Measurements from ENCODE around the gene GOLIM4.

GOLIM4 gene

DNA sequence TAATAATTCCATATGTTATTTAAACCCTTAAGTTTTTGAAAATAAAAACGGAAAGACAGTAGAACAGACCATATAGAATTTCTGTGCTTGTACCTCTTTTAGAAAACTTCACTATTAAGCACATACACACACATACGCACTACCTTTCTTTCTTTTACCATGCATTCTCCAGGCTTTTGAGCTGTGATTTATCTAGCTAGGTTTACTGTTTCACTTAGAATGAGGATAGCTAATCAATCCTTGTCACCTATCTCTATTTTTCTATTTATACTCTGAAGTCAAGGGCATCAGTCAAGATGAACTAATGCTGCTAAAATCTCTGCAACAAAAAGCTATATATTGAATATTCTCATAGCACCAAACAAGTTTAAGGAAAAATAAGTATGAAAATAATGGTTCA lies 43.2 kb downstream of the GOLIM4 start:
- Histone ChIP-seq H3K79me2 (ENCODE audit: low read length) (no peaks in the 10 kb centered on the region; the same call in 1 of the 2 replicates), H3K4me3 (ENCODE audit: low read length) (no peak overlapping the region)

DNA sequence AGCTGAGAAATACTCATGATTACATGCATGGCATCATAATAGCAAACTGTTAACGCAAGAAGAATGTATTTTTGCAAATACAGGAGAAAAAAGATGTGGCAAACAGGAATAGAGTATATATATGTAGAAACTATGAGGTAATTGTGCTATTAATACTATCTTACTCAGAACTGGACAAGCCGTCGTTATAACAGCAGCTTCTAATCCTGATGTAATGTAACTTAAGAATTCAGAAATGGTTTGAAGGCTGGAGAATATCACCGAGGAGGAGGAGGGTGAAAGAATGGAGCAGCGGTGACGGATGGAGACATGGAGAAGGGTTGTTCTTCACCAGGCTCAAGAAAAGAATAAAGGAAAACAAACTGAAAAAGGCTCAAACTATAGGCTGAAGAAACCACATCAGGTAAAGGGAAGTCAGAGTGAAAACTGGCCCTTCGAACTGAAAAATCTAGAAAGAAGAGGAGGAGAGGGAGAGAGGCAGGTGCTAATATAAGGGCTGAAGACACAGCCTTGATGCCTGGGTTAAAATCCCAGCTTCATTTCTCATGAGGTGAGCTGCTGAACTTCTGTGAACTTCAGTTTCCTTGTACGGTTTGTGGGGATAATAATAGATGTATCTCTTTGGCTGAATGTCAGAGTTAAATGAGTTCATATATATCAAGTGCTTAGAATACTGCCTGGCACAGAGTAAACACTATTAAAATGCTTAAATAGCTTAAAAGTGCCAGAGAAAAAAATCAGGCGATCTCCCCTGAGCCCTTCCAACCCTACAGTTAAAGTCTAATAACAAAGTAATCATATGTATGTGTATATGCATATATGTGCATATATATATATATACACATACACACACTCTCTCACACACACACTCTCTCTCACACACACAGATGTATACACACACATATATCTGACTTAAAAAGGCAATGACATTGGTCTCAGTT lies 43.9 kb downstream of the GOLIM4 start:
- no peaks in the 10 kb centered on the region for H3K9me3 ChIP-seq (ENCODE audit: insufficient read depth, low read length)
- H3K4me1 ChIP-seq (ENCODE audit: low read length) = peaks cover 15% of the 10 kb centered on the region
- no peak overlapping the region for H2AFZ ChIP-seq (ENCODE audit: low read depth, low read length)
- H3K27ac ChIP-seq (ENCODE audit: low read length) = no peak overlapping the region
- H3K36me3 ChIP-seq (replicated peaks; ENCODE audit: low read depth, low read length) = no peaks in the 10 kb centered on the region
- no peaks in the 10 kb centered on the region for H3K27me3 ChIP-seq (ENCODE audit: low read depth, low read length)
- peak overlapping the region; percentile 69 for H3K4me2 ChIP-seq (ENCODE audit: low read length)
- 0 out of 2 replicates have a peak overlapping the region, but pooled peaks have one; percentile 6 for H3K9ac ChIP-seq (ENCODE audit: low read length)
- H3K79me2 ChIP-seq (ENCODE audit: low read length) = no peaks in the 10 kb centered on the region; the same call in 1 of the 2 replicates
- no peak for TF ChIP-seq EZH2phosphoT487 (IDR thresholded peaks at IDR 0.05; ENCODE audit: low read depth)
- TF ChIP-seq, protein P1, sequence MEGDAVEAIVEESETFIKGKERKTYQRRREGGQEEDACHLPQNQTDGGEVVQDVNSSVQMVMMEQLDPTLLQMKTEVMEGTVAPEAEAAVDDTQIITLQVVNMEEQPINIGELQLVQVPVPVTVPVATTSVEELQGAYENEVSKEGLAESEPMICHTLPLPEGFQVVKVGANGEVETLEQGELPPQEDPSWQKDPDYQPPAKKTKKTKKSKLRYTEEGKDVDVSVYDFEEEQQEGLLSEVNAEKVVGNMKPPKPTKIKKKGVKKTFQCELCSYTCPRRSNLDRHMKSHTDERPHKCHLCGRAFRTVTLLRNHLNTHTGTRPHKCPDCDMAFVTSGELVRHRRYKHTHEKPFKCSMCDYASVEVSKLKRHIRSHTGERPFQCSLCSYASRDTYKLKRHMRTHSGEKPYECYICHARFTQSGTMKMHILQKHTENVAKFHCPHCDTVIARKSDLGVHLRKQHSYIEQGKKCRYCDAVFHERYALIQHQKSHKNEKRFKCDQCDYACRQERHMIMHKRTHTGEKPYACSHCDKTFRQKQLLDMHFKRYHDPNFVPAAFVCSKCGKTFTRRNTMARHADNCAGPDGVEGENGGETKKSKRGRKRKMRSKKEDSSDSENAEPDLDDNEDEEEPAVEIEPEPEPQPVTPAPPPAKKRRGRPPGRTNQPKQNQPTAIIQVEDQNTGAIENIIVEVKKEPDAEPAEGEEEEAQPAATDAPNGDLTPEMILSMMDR (IDR thresholded peaks at IDR 0.05; ENCODE audit: low read depth, low read length) = no peak
- peak overlapping the region; percentile 53 for H3K4me3 ChIP-seq (ENCODE audit: low read length)
- no peaks in the 10 kb centered on the region for H4K20me1 ChIP-seq (ENCODE audit: insufficient read depth, low read length)

More for the DNA sequence above, 43.2 kb downstream of the GOLIM4 start:
- Histone ChIP-seq H3K9me3 (ENCODE audit: insufficient read depth, low read length) (no peaks in the 10 kb centered on the region), H3K27ac (ENCODE audit: low read length) (no peak overlapping the region), H3K4me2 (ENCODE audit: low read length) (no peak overlapping the region), H3K4me1 (ENCODE audit: low read length) (peaks cover 15% of the 10 kb centered on the region), H3K9ac (ENCODE audit: low read length) (no peak overlapping the region), H3K36me3 (replicated peaks; ENCODE audit: low read depth, low read length) (no peaks in the 10 kb centered on the region), H4K20me1 (ENCODE audit: insufficient read depth, low read length) (no peaks in the 10 kb centered on the region), H2AFZ (ENCODE audit: low read depth, low read length) (no peak overlapping the region), H3K27me3 (ENCODE audit: low read depth, low read length) (no peaks in the 10 kb centered on the region)
- TF ChIP-seq EZH2phosphoT487 (IDR thresholded peaks at IDR 0.05; ENCODE audit: low read depth) = no peak
- TF ChIP-seq, protein P1 (IDR thresholded peaks at IDR 0.05; ENCODE audit: low read depth, low read length) = no peak

DNA sequence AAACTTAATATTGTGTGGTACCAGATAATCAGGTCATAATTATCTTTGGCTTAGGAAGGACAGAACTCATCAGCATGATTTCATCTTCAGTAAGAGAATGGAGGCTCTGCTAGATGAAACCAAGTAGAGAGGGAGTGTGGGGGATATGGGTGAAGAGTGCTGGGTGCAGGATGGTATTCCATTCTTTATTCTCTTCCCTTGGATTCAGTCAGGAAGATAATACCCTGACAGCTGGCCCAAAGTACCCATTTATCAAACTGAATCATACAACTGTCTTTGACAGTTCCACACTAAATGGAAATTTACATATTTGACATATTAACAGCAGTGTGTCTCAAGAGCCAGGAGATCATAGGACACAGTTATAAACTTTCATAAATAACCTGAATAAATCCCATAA lies 44.7 kb downstream of the GOLIM4 start:
- TF ChIP-seq, protein P1 (IDR thresholded peaks at IDR 0.05; ENCODE audit: low read depth, low read length) = no peak
- no peak for TF ChIP-seq EZH2phosphoT487 (IDR thresholded peaks at IDR 0.05; ENCODE audit: low read depth)
- Histone ChIP-seq H2AFZ (ENCODE audit: low read depth, low read length) (no peak overlapping the region), H3K9me3 (ENCODE audit: insufficient read depth, low read length) (no peaks in the 10 kb centered on the region), H3K4me1 (ENCODE audit: low read length) (peaks cover 15% of the 10 kb centered on the region), H3K79me2 (ENCODE audit: low read length) (no peaks in the 10 kb centered on the region; the same call in 1 of the 2 replicates), H3K4me3 (ENCODE audit: low read length) (no peak overlapping the region), H3K9ac (ENCODE audit: low read length) (no peak overlapping the region), H4K20me1 (ENCODE audit: insufficient read depth, low read length) (no peaks in the 10 kb centered on the region), H3K36me3 (replicated peaks; ENCODE audit: low read depth, low read length) (no peaks in the 10 kb centered on the region), H3K27me3 (ENCODE audit: low read depth, low read length) (no peaks in the 10 kb centered on the region), H3K27ac (ENCODE audit: low read length) (no peak overlapping the region), H3K4me2 (ENCODE audit: low read length) (peak overlapping the region; percentile 69)

DNA sequence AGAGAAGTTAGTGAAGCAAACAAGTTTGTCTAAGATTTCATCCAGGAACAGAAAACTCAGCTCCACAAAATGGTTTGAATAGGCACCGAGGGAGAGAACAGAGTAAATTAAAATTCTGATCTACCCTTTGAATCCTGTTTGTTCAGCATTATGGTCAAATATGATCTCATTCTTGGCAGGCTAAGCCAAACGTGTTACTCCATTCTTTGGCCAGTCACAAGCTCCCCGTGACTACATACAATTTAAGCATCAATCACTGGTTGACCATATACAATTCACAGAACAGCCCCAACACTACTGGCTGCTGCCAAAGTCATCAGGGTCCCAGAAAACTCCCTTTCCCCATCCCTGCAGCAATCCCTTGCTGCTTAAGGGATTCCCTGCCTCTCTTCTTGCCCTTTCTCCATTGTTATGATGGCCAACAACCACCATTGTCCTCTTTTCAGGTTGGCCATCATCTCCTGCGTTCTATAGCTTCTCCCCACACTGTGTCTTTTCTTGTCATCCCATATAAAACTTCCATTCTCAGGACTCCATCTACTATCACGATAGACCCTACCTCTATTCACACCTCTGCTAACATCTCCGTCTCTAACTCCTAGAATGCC lies 46.3 kb downstream of the GOLIM4 start:
- H2AFZ ChIP-seq (ENCODE audit: low read depth, low read length) = no peak overlapping the region
- no peak overlapping the region for H3K4me2 ChIP-seq (ENCODE audit: low read length)
- no peak overlapping the region for H3K4me3 ChIP-seq (ENCODE audit: low read length)
- no peaks in the 10 kb centered on the region for H3K27me3 ChIP-seq (ENCODE audit: low read depth, low read length)
- no peaks in the 10 kb centered on the region; the same call in 1 of the 2 replicates for H3K79me2 ChIP-seq (ENCODE audit: low read length)
- no peaks in the 10 kb centered on the region for H3K9me3 ChIP-seq (ENCODE audit: insufficient read depth, low read length)
- no peaks in the 10 kb centered on the region for H4K20me1 ChIP-seq (ENCODE audit: insufficient read depth, low read length)
- H3K4me1 ChIP-seq (ENCODE audit: low read length) = peaks cover 15% of the 10 kb centered on the region
- H3K9ac ChIP-seq (ENCODE audit: low read length) = no peak overlapping the region
- H3K36me3 ChIP-seq (replicated peaks; ENCODE audit: low read depth, low read length) = no peaks in the 10 kb centered on the region
- TF ChIP-seq EZH2phosphoT487 (IDR thresholded peaks at IDR 0.05; ENCODE audit: low read depth) = no peak
- TF ChIP-seq, protein P1 (IDR thresholded peaks at IDR 0.05; ENCODE audit: low read depth, low read length) = no peak
- no peak overlapping the region for H3K27ac ChIP-seq (ENCODE audit: low read length)
